GM19324 (cell line): Measurements from ENCODE around the gene NDUFA13.

Experiments used
- ATAC-seq: cut with Tn5 transposase; IDR thresholded peaks from one replicate; pipeline ENCODE4 v1.9.1; 2021; ENCODE audit warnings: mild to moderate bottlenecking, moderate library complexity; ENCODE audit not compliant: unreplicated experiment, low FRiP score

NDUFA13 gene

GRCh38 chr19:19531951-19532805 is 16.2 kb downstream of the NDUFA13 start:
- ATAC-seq: no peak

GRCh38 chr19:19532806-19533701 is 17.0 kb downstream of the NDUFA13 start:
- no peak for ATAC-seq

GRCh38 chr19:19533841-19534240 is 17.8 kb downstream of the NDUFA13 start:
- ATAC-seq: no peak

GRCh38 chr19:19534556-19535265 is 18.7 kb downstream of the NDUFA13 start:
- ATAC-seq: no peak

- no peak for ATAC-seq
Observed at GRCh38 chr19:19535311-19536191, 19.5 kb downstream of the NDUFA13 start.

- ATAC-seq: no peak
Observed at GRCh38 chr19:19537075-19538048, 21.3 kb downstream of the NDUFA13 start.

GRCh38 chr19:19538061-19538784 is 22.2 kb downstream of the NDUFA13 start, which contains the start of gene CILP2:
Gene CILP2 (plus strand): TSS chr19:19538265. CDS start chr19:19538350, 85 bp downstream.
- no peak for ATAC-seq

GRCh38 chr19:19538785-19539166 is 22.8 kb downstream of the NDUFA13 start:
- ATAC-seq: no peak

GRCh38 chr19:19539698-19540063 is 23.7 kb downstream of the NDUFA13 start:
- no peak for ATAC-seq

GRCh38 chr19:19540064-19540714 is 24.2 kb downstream of the NDUFA13 start:
- no peak for ATAC-seq

GRCh38 chr19:19540715-19541515 is 24.9 kb downstream of the NDUFA13 start:
- ATAC-seq: no peak

GRCh38 chr19:19541616-19542015 is 25.6 kb downstream of the NDUFA13 start:
- no peak for ATAC-seq

GRCh38 chr19:19542507-19542906 is 26.5 kb downstream of the NDUFA13 start:
- no peak for ATAC-seq

- ATAC-seq: no peak
Observed at GRCh38 chr19:19543101-19543500, 27.1 kb downstream of the NDUFA13 start.

GRCh38 chr19:19543640-19544039 is 27.6 kb downstream of the NDUFA13 start:
- ATAC-seq: no peak

GRCh38 chr19:19544257-19544953 is 28.4 kb downstream of the NDUFA13 start:
- ATAC-seq: no peak
